ENCODE measurements around the gene UNC45A. TPM values are rescaled to one million over a fixed set of nuclear protein-coding genes. Genes with fewer than 3 reads are reported as not detected.
A peak's percentile ranks its signal among the peaks of the same experiment; 100 is the strongest.

Gene UNC45A
- total and polyA plus RNA-seq, 2 of the 13 experiments (the other 11 are each of a cell fraction or from before 2014, with no cell fraction given) = 33.8 to 39.7 TPM

- peak; percentile 82; the same call in 1 of the 2 replicates for TF ChIP-seq ZNF142 (CRISPR knock-in tag; IDR thresholded peaks at IDR 0.05)
- peak; percentile 85 for TF ChIP-seq TARDBP (CRISPR knock-in tag; IDR thresholded peaks at IDR 0.05)
- TF ChIP-seq ZFP90 (CRISPR knock-in tag; IDR thresholded peaks at IDR 0.05; ENCODE audit: borderline replicate concordance) = 0 out of 2 replicates have a peak, but pooled peaks have one; percentile 48
- TF ChIP-seq SIN3A (IDR thresholded peaks at IDR 0.05; ENCODE audit: borderline replicate concordance, low read depth, low read length) = peak; percentile 92
- TF ChIP-seq MTF1 (CRISPR knock-in tag; IDR thresholded peaks at IDR 0.05) = no peak
- TF ChIP-seq ZNF704 (CRISPR knock-in tag; IDR thresholded peaks at IDR 0.05; ENCODE audit: borderline replicate concordance) = peak; percentile 24; the same call in 1 of the 2 replicates
- TF ChIP-seq KLF15 (CRISPR knock-in tag; IDR thresholded peaks at IDR 0.05; ENCODE audit: borderline replicate concordance) = no peak; the same call in 1 of the 2 replicates
- peak; percentile 73; the same call in 1 of the 2 replicates for TF ChIP-seq ZNF891 (CRISPR knock-in tag; IDR thresholded peaks at IDR 0.05)
- TF ChIP-seq KMT2A (CRISPR knock-in tag; IDR thresholded peaks at IDR 0.05) = peak; percentile 91
- peak; percentile 85 for TF ChIP-seq ZFY (CRISPR knock-in tag; IDR thresholded peaks at IDR 0.05)
- peak; percentile 65; the same call in 1 of the 2 replicates for TF ChIP-seq ZIK1 (CRISPR knock-in tag; IDR thresholded peaks at IDR 0.05; ENCODE audit: borderline replicate concordance, low read depth)
- TF ChIP-seq ZBTB4 (CRISPR knock-in tag; IDR thresholded peaks at IDR 0.05; ENCODE audit: borderline replicate concordance) = no peak
- TF ChIP-seq ZBTB39 (CRISPR knock-in tag; IDR thresholded peaks at IDR 0.05) = no peak
- peak; percentile 60; the same call in 1 of the 2 replicates for TF ChIP-seq ZNF605 (CRISPR knock-in tag; IDR thresholded peaks at IDR 0.05)
- TF ChIP-seq TAF15 (IDR thresholded peaks at IDR 0.05; ENCODE audit: low read depth, low read length, poor library complexity, severe bottlenecking) = peak; percentile 66
These were observed 59.6 kb downstream of the UNC45A start, which contains the start of gene PRC1 (continued) for GRCh38 chr15:90994417-90995311.

Data from HepG2 (cell line).